Activated CD8-positive, alpha-beta memory T cell treated with anti-CD3 and anti-CD28 coated beads, Interleukin-2, amount 50 U/mL, for 24 hours (primary cell): ENCODE measurements around the gene COBL.
"Not testable (repeated sequence)": the region's sequence is repeated elsewhere in the genome, so short reads cannot be mapped to it uniquely, and the experiment has no call there.

Experiments
- DNase-seq: peaks from one replicate; pipeline ENCODE4 v3.0.0-alpha.2; 2020; ENCODE audit errors: extremely low read depth

The COBL gene

DNA sequence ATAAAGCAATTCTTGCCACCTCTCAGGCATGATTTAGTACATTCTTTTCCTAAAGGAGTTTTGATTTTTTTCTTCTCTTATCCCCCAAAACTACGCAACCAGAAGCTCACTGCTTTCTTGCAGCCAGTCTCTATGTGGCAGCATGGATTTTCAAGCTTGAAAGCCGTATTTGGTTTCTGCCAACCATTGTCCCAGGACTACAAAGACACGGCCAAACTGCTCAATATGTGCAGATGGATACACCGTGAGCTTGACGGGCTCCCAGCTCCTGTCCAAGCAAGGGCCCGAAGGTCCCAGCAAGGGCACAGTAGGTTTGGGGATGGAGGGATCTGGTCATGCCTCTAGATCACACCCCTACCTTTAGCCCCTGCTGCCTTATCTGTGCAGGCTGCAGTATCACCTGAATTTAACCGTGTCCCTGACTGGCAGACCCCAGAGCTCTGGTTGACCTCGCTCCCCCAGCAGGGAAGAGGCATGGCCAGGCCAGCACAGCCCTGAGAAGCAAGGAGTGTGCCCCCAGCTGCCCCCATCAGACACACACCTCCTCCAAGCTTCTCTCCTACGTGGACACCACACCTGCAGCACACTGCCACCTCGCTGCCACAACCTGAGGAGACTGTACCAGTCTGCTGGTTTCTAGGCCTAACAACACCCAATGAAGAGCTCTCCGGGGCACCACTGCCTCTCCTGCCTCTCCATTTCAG lies 86.8 kb downstream of the COBL start:
- DNase-seq = no peak

DNA sequence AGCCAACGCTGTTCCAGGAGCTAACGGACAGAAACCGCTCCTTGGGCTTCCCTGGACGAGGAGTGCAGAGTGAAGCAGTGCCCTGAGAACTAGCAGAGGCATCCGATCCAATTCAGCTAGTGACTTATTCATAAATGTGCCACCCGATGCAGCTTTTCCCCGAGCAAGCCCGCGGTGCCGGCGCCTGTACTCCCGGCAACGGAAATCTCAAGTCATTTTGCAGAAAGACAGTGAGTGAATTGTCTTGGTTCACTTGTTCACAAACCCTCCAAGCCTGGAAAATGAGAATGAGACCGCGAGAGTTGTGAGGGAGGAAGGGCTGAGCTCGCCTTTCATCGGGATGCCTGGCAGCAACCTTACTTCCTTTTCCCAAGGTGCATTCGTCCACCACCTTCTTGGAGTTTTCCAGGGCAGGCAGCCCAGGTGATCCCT lies 87.5 kb downstream of the COBL start:
- no peak for DNase-seq

DNA sequence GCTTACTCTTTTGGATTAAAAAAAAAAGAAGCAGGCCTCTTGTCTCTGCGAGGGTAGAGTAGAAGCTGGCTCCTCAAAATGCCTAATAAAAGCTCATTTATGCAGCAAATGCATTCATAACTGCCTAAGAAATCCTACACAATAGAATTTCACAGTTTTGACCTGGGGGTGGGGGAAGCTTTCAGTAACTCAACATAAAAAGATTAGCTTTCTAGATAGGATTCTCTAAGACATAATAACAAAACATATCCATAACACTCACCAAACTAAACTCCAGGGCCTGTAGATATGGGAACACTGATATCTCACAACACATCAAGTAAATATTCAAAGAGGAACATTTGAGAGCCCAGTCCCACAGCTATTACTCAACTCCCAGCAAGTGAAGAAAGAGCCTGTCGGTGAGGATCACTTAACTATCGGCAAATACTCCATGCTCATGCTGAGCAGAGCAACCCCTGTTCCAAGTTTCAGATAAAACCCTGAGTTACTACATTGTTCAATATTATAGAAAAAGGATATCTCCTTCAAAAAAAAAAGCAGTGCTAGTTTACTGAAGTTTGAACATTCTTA lies 88.1 kb downstream of the COBL start:
- DNase-seq = no peak

DNA sequence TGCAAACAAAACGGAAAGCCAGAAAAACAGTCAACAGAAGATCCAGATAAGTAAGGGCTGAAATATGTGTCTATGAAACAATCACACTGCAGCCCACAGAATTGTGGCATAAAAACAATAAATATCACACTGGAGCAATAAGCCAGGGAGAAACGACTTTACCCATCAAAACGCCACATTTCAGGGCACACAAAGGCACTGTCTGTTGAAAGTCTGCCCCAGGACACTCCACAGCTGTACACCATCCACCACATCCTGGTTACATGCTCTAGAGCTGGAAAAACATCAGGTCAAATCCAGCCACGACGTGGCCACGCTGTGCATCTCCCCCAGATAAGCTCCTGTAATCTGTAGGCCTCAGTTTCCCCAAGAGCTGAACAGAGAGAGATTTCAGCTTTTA lies 88.7 kb downstream of the COBL start:
- DNase-seq = no peak

DNA sequence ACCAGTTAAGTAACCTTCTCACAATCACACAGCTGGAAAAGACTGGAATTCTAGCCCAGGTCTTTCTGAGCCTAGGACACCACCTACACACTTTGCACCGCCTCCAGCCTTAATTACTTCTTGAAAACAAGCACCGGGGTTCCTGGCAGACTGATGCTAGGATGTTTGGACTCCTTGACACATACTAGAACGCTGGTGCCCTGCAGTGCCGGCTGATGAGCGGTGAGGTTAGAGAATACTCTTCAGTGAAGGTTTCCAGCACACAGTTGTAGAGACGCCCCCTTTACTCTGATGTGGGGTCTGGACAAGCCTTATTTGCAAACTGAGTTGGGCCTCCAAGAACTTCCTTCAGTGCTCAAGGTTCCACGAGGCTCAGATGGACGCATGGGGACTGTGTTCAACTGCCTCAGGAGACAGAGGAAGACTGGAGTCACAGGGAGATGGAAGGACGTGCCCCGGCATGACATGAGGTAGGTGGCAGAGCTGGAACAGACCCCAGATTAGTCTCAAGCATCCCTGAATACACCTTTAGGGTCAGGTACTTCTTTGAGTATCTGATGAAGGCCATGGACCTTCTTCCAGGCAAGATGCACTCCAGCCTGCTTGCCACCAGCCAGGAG lies 89.6 kb downstream of the COBL start:
- DNase-seq = no peak

DNA sequence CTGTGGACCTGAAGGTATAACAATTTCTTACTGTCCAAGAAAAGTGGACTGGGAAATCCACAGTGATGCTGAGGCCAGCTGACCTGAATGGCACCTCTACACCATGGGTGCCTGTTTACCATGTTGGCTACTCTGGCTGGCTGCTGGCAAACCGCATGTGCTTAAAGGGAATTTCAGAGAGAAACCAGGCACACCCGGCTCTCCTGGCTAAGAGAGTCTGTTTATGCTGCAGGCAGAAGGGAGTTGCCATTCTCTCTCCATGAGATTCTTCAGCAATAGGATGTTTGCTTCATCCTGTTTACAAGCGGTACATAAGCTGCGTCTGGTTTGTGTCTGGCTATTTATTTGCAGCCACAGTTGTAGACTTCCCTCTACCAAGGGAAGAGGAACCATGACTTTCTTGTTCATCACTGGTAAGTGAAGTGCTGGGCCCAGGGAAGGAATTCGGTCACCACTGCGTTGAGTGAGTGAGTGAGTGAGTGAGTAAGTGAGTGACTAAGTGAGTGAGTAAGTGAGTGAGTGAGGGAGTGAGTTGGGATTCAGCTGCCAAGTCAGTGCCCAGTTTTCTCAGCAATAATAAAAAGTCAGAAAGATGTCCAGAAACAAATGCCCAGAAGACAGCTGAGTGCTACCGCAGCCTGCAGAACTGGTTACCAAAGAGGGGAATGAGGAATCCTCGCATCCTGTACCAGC lies 90.4 kb downstream of the COBL start:
- DNase-seq = no peak

DNA sequence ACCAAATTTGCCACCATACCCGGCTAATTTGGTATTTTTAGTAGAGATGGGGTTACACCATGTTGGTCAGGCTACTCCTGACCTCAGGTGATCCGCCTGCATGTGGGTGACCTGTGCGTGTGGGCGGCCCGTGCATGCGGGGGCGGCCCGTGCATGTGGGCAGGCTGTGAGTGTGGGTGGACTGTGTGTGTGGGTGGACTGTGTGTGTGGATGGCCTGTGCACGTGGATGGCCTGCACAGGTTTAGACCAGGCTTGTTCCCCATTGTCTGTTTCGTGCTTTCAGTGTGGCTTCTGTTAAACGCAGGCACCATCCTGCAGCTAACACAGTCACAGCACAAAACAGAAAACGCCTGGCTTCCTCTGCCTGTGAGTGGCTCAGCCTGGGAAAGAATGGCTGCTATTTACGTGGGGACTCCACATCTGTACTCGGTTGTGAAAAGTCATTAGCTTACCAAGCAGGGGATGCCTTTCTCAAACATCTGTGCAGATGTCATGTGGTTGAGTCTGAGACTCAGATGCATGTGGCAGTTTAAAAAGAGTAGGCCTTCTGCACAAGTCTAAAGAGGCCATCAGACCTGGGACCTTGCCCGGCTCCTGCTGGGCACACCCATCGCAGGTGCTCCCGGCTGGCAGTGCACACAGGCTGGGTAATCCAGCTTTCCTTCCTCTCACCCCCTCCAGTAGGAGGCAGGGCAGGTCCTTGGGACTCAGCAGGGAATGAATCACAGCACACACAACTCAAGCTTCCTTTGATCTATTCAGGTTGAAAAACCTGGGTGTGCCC lies 91.6 kb downstream of the COBL start:
- no peak for DNase-seq

DNA sequence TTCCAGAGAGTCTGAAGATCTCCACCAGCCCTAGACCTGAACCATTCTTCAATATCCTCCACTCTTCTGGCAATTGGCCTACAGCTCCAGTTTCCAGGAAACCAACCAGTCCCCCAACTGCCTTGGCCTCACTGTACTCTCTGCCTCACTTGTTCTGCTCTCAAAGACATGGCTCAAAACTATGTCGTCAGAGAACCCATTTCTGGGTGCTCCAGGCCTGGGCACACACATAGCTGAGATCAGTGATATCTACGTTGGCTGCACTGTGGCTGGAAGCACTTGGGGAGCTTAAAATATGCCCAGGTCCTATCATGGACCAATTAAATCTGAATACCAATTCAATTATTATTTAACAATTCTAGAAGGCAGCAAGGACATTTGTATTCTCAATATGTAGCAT lies 93.1 kb downstream of the COBL start:
- no peak for DNase-seq

DNA sequence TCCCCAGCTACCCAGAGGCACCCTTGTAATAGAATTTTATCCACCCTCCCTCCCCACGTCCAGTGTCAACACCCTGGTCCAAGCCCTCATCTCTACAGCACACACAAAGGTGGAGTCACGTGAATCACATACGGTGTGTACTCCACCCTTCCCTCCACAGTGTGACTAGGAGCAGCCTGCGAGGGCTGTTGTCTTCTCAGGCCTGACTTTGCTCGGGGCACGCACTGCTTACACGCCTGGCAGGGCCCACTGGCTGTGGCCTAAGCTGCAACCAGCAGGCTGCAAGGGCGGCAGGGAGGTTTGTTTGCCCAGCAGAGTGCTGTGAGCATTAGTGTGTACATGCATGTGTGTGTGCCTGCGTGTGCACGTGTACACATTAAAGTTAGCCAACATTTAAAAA lies 93.7 kb downstream of the COBL start:
- DNase-seq = no peak

DNA sequence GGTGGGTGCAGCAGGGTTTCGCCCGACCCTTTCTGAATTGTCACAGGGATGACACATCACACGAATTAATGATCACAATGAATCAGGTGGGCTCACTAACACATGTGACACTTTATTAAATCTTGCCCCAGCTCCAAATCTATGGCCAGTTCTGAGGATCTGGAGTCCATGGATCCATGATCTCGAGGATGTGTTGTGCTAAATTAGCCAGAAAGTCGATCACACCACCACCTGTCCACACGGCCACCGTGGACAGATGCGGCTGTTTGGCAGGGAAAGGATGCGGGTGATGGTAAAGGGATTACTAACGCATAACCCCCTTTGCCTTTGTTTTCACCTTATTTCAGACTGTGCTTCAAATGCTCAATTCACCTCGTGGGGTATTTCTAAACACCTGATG lies 96.4 kb downstream of the COBL start:
- no peak for DNase-seq

DNA sequence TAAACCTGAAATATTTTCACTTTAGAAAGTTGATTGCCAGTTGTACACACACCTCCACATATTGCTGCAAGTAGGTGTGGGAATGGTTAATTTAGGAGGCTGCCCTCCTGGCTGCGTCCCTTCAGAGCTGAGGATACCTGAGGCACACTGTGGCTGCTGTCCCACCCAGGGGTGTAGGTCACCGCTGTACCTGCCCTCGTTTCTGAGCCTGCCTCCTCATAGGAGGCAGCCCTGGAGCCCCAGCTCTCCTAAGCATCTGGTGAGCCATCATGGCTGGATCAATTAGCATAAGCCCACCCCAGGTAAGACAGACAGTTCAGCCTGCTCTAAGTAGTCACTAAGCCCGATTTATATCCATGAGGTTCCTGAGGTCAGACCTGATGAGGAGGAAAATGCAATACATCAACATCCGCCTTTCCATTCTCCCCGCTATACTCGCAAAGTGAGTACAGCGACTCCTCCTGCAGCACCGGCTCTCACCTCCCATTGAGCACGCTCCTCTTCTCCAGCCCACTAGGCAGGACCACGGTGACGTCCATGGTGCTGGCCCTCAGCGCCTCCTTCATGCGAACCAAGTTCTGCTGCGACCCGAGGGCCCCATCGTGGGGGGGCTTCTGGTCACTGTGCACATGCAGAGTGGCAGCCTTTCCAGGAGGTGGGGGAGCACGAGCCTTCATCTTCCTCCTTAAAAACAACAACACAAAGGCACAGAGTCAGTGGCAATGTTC lies 97.2 kb downstream of the COBL start:
- DNase-seq = no peak

DNA sequence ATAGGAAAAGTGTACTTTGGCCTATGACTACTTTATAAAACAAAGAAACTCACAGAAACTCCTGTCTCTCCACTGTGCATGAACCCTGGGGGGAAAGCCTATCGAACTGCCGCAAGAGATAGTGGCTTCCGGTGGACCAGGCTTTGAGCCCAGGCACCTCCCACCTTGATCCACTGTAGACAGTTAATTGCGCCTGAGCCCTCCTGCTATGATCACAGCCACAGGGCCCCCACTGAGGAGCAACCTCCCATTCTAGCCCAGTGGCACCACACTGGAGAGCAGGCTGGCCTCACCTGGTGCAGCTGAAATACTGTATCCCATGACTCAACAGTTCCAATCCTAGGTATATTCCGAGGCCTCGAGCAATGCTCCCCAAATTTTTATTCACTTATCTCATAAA lies 98.8 kb downstream of the COBL start:
- no peak for DNase-seq

DNA sequence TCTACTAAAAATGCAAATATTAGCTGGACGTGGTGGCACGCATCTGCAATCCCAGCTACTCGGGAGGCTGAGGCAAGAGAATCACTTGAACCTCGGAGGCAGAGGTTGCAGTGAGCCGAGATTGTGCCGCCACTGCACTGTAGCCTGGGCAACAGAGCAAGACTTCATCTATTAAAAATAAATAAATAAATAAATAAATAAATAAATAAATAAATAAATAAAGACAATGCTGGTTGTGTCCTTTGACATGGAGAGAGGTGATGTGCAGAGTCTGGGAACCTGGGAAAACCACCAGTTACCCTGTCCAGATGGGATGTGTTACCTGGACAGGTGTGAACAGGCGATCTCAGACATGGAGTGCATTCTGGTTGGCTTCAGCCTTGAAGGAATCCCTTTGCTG lies 102.5 kb downstream of the COBL start:
- no peak for DNase-seq

DNA sequence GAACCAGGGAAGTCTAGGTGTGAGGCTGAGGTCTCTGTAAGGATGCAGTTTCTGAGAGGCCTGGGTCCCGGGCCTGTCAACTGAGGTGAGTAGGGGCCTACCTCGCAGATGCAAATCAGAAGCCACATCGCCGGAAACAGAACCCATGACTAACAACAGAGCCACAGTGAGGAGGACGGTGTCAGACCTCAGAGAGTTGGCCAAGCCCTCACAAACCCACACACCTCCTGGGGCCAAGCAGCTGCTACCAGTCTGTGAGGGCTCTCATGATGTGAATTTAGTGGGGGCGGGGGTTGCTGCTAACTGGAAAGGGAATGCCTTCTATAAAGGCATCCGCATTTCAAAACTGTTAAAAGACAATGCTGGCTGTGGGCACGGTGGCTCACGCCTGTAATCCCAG lies 103.0 kb downstream of the COBL start:
- DNase-seq = no peak

DNA sequence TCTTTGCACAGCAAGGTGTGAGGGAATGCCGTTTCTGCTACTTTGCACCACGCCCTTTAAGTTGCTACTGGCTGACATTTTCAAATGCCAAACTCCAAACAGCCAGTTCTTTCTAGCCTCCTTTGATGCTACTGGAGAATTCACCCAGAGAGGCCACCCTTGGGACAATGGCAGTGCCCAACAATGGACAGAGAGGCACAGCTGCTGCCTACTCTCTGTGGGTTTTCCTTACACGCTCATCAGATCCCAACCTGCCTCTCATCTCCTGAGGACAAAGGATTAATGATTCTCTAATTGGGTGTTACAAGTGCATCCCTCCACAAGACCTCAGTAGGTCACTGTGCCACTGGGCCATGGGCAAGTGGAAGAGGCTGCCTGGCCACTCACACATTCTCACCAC lies 105.8 kb downstream of the COBL start:
- DNase-seq = no peak

DNA sequence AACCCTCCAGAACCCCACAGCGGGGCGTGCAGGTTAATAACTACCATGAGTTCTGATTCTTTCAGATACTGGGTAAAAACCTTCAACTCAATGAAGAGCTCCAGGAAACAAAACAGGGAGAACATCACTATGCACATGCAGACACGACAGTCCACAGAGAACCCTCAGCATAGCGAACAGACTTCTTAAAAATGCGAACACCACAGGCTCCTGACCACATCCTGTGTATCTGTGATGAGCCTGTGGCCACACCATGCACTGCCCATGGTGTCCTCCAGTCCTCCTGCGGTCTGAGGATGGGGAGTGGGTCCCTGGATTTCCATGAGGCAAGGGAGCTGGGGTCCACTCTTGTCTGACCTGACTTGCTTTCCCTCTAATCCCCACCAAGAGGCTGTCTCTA lies 107.2 kb downstream of the COBL start:
- no peak for DNase-seq

DNA sequence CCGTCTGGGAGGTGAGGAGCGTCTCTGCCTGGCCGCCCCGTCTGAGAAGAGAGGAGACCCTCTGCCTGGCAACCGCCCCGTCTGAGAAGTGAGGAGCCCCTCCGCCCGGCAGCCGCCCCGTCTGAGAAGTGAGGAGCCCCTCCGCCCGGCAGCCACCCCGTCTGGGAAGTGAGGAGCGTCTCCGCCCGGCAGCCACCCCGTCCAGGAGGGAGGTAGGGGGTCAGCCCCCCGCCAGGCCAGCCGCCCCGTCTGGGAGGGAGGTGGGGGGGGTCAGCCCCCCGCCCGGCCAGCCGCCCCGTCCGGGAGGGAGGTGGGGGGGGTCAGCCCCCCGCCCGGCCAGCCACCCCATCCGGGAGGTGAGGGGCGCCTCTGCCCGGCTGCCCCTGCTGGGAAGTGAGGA lies 108.5 kb downstream of the COBL start:
- DNase-seq = not testable (repeated sequence)

DNA sequence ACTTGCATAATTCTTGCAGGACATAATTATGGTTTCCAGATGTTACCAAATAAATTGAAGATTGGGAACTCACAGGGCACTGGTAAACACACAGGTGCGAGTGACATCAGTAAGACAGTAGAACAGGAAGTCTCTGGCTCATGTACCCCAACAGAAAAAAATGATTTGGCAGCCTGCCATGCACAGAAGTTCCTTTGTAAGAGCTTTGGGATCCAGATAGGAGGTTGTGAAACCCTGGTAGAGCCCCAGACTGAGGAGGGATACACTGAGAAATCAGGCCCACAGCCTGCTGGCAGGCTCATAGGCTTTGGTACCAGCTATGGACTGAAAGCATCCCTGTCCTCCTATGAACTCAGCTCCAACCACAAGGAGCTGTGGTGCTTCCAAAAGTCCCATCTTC lies 118.0 kb downstream of the COBL start:
- DNase-seq = no peak

DNA sequence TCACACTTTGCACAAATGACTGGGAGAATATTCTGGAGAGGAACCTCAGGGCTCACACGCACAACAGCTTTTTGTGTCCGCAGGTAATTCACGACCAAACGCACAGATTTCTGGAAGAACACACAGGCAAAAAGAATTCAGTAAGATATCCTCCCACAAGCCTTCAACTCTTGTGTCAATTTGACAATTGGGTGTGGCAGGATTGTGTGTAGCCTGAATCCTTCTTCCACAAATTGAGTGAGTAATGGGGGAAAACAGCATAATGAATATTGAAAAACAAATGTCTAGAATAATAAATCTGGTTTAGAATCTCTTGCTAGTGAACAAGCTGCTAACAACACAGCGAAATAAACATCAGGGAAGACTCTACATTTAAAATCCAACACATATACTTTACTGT lies 125.6 kb downstream of the COBL start:
- DNase-seq = no peak

DNA sequence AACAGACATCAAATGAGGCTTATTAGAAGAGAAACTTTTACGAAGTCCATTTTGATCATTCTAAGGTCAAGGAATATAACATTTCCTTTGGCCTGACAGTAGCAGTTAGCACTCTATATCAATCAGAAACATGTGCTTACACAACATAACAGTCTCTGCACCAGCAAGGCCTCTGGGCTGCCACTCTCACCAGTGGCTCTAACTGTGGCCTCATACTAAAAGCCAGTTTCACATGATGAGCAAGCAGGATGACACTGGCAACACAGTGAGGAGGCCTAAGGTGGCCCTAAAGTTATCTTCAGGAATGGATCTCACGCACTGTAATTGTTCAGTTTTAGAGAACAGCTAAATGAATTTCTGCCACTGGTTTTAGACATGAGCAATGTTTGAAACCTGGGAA lies 126.8 kb downstream of the COBL start:
- no peak for DNase-seq

DNA sequence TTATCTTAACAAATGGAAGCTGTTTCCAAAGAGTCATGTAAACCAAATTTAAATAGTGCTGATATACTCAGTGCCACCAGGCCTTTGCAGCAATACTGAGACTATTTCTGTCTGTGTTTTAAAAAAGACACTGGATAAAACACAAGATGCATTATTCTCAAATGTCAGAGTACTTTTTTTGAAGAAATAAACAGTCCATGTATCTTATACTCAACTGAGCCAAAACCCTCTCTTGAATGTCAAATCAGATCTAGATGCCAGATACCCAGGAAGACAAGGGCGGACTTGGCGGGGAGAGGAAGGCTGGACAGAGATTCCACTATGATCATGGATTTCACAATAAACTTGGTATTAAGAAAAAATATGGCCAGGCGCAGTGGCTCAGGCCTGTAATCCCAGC lies 127.6 kb downstream of the COBL start:
- no peak for DNase-seq

DNA sequence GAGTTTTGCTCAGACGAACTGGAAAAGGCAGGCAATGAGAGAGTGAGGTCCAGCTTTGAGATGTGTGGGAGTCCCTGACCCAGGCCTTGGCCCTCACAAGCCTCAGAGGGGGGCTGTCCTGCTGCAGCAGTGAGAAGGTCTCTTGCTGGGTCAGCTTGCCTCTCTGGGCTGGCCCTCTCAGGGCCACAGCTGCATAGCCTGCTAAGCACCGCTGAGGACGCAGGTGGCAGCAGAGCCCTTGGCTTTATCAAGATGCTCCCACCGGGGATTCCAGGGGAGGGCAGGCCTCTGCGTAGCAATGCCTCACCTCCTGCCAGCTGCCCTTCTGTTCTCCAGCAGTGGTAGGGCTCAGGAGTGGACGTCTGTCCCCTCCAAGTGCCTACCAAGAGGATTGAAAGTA lies 128.7 kb downstream of the COBL start:
- no peak for DNase-seq
